ENCODE results near the gene RFK. TPM values are rescaled to one million over a fixed set of nuclear protein-coding genes. Genes with fewer than 3 reads are reported as not detected.
A peak's percentile ranks its signal among the peaks of the same experiment; 100 is the strongest.

The RFK gene
- total and polyA plus RNA-seq, 9 of the 15 experiments (the other 6 are each of a cell fraction or from before 2014, with no cell fraction given), result 3.8 to 51.1 (median 14.8) TPM

DNA sequence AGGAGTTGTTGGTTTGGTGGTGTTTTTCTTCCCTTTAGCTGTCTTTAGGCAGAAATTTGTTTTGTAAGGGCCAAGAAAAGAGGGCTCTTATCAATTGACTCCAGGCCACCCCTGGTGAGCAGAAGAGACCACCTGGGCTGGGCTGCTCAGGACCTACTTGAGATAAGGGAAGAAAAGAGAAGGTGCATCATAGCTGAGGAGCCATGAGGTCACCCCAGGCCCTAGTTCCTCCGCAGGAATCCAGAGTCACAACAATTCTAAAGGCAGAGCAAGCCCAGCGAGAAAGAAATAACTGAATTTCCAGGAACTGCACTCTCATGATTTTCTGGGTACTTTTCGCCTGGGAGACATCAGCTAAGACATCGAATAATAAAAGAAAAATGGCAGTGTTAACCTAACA is 34.9 kb downstream of the RFK start (continued):
- TF ChIP-seq PTBP1 (IDR thresholded peaks at IDR 0.05; ENCODE audit: low read depth, low read length) (no peak), PTTG1 (tag; IDR thresholded peaks at IDR 0.05; ENCODE audit: low read depth) (no peak), ZNF121 (CRISPR knock-in tag; conservative IDR thresholded peaks at IDR 0.05) (no peak), SRSF1 (IDR thresholded peaks at IDR 0.05; ENCODE audit: low read depth, low read length) (no peak), RAD51 (IDR thresholded peaks at IDR 0.05; ENCODE audit: borderline replicate concordance, low read depth) (peak; percentile 8; the same call in 1 of the 2 replicates), ZNF79 (CRISPR knock-in tag; IDR thresholded peaks at IDR 0.05; ENCODE audit: low read depth) (no peak), THRB (CRISPR knock-in tag; conservative IDR thresholded peaks at IDR 0.05) (no peak), TCFL5 (CRISPR knock-in tag; conservative IDR thresholded peaks at IDR 0.05) (no peak), YY1 (IDR thresholded peaks at IDR 0.05; ENCODE audit: borderline replicate concordance in 1 of 3, control insufficient read depth in 1 of 3, extremely low read depth in 1 of 3, insufficient read depth in 3 of 3, insufficient read length in 1 of 3, insufficient replicate concordance in 2 of 3, low read depth in 1 of 3, low read length in 2 of 3) (no peak), HNRNPK (IDR thresholded peaks at IDR 0.05; ENCODE audit: low read depth, low read length, poor library complexity, severe bottlenecking) (no peak), IFI16 (CRISPR knock-in tag; IDR thresholded peaks at IDR 0.05) (no peak), POLR2AphosphoS5 (IDR thresholded peaks at IDR 0.05; ENCODE audit: control insufficient read depth, insufficient read depth, low read depth, low read length) (peak; percentile 87), DNMT1 (IDR thresholded peaks at IDR 0.05) (no peak), NR2C1 (IDR thresholded peaks at IDR 0.05) (peak; percentile 38; the same call in 1 of the 2 replicates), NR2C1 (tag; IDR thresholded peaks at IDR 0.05) (peak; percentile 27; the same call in 1 of the 2 replicates), ARID2 (IDR thresholded peaks at IDR 0.05) (no peak), BACH1 (tag; IDR thresholded peaks at IDR 0.05) (no peak), CBFA2T3 (IDR thresholded peaks at IDR 0.05) (peak; percentile 96), HMGN3 (IDR thresholded peaks at IDR 0.05; ENCODE audit: borderline replicate concordance, extremely low read depth, insufficient read length, low read depth, low read length) (peak; percentile 63), EHMT2 (IDR thresholded peaks at IDR 0.05) (no peak), OTX1 (CRISPR knock-in tag; IDR thresholded peaks at IDR 0.05) (no peak), ZFP1 (CRISPR knock-in tag; IDR thresholded peaks at IDR 0.05) (no peak), HOXB6 (CRISPR knock-in tag; IDR thresholded peaks at IDR 0.05; ENCODE audit: borderline replicate concordance) (no peak), RFX7 (CRISPR knock-in tag; IDR thresholded peaks at IDR 0.05) (no peak), CREBBP (IDR thresholded peaks at IDR 0.05; ENCODE audit: low read depth, low read length) (no peak), NFYB (IDR thresholded peaks at IDR 0.05; ENCODE audit: extremely low read depth, insufficient read length) (no peak)
- TF ChIP-seq, protein P1, sequence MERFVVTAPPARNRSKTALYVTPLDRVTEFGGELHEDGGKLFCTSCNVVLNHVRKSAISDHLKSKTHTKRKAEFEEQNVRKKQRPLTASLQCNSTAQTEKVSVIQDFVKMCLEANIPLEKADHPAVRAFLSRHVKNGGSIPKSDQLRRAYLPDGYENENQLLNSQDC (CRISPR knock-in tag; IDR thresholded peaks at IDR 0.05), result no peak
- TF ChIP-seq, protein P2, sequence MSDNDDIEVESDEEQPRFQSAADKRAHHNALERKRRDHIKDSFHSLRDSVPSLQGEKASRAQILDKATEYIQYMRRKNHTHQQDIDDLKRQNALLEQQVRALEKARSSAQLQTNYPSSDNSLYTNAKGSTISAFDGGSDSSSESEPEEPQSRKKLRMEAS (CRISPR knock-in tag; IDR thresholded peaks at IDR 0.05), result no peak
